GM12892 (cell line): ENCODE data around the gene CHSY1.

Experiments used
- DNase-seq: peaks from one replicate; pipeline ENCODE4 v3.0.0; 2011; ENCODE audit not compliant: insufficient read length
- FAIRE-seq: peaks from 2 replicates; lab custom pipeline; 2011; peaks lifted over from hg19 to GRCh38; lab: Jason Lieb, UNC
- POLR2A ChIP-seq: IDR thresholded peaks from 2 replicates; pipeline ENCODE4 v1.6.1; 2011; ENCODE audit warnings: low read depth, low read length, control low read depth
- POLR2AphosphoS5 ChIP-seq: IDR thresholded peaks from 2 replicates; pipeline ENCODE4 v1.6.1; 2011; ENCODE audit warnings: low read depth, low read length, control low read depth
- TAF1 ChIP-seq: IDR thresholded peaks from 2 replicates; pipeline ENCODE4 v1.6.1; 2011; ENCODE audit warnings: low read depth, mild to moderate bottlenecking, control low read depth, low read length, borderline replicate concordance

The CHSY1 gene

DNA sequence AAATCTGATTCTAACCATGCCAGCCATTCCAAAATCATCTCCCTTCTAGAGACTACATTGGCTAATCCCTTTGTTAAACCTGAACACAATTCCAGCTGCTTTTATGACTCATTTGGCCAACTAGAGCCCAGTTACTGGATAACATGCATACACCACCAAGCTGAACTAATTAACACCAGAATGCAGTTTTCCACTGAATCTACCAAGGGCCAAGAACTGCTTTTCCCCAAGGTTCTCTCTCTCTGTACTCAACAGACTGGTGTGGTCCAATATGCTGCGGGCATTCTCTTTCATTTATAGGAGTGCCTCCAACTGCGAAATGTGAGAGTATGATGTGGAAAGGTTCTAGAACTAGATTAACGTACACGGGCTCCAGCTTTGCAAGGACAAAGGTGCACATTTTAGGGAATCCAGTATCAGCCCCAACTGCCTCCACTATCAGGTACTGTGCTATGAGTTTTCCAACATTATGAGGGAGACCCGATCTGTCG is 1.5 kb downstream of the CHSY1 start:
- TF ChIP-seq POLR2A (no peak), TAF1 (no peak), POLR2AphosphoS5 (no peak)
- no peak for DNase-seq
- peak; percentile 9 for FAIRE-seq

- TF ChIP-seq TAF1 (no peak), POLR2A (no peak), POLR2AphosphoS5 (no peak)
- DNase-seq (no peak), FAIRE-seq (no peak)
These were observed 3.6 kb downstream of the CHSY1 start for GRCh38 chr15:101248274-101248673.

- no peak for FAIRE-seq
- DNase-seq, result no peak
- TF ChIP-seq POLR2A, result no peak
These were observed 4.8 kb downstream of the CHSY1 start for GRCh38 chr15:101246824-101247745.

DNA sequence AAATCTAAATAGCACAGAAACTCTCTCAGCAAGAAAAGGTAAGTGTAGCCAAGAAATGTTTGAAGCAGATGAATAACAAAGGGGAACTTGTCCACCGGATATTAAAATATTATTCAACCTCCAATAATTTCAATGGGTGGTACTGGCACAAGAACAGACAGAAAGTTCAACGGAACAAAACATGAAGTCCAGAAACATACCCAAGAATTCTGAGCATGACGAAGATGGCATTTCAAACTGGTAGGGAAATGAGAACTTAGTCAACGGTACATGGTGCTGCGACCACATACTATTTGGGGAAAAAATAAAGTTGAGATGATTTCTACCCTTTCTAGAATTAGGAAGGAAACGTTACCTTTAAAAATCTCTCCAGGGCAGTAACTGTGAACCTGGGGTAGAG is 5.5 kb downstream of the CHSY1 start:
- no peak for FAIRE-seq
- TF ChIP-seq POLR2A, result no peak
- TF ChIP-seq POLR2AphosphoS5, result no peak
- no peak for TF ChIP-seq TAF1
- DNase-seq, result no peak

DNA sequence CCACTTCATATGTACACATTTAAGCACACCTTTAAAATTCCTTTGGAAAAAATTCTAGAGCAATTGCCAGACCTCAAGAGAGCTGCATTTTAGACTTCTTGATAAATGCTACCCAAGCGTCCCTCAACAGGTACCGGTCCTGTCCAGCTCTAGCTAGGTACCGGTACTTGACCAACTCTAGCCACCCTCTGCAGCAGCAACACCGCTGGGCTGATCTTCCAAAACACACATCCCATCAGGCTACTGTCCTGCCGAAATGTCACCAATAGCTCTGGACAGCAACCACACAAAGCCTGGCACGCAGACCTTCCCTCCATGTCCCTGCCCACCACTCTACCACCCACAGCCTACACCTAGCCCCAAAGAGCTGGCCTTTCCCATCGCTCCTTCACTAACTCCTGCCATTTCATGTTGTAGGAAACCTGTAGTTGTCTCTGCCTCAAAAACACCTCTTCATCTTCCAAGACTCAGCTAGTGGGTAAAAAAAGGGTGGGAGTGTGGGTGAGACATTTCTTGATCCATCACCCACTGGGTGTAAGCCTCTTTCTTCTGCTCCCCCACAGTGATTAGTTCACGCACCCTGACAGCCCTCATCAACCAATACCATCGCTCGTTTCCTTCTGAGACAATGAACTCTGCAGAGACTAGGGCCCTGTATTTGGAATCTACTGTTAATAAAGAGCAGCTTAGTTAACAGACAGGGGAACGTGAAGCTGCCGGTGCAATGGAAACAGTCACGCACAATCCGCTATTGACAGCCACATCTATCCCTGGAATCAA is 6.8 kb downstream of the CHSY1 start:
- TF ChIP-seq TAF1, result no peak
- TF ChIP-seq POLR2AphosphoS5, result 0 out of 2 replicates have a peak, but pooled peaks have one; percentile 49
- TF ChIP-seq POLR2A, result no peak

GRCh38 chr15:101244036-101244781 is 7.6 kb downstream of the CHSY1 start:
- TF ChIP-seq TAF1, result no peak
- FAIRE-seq, result no peak
- DNase-seq, result no peak

More for the DNA sequence above, 6.8 kb downstream of the CHSY1 start:
- FAIRE-seq (no peak), DNase-seq (no peak)

DNA sequence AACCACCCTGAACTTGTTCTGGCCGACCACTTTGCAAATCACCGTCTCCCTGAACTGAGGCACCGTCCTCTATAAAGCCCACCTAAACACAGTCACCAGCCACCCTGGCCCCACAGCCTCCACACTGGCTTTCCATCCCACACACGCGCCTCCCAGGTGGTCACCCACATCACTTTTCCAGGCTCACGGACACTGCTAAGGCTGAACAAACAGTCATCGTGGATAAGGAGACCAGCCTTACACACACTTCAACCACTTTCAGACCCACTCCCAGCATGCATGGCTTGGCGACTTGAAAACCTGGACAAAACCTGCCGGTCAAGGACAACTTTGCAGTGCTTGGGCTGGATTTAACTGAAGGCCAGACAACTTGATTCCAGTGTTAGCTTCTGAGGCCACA is 8.4 kb downstream of the CHSY1 start:
- no peak for FAIRE-seq
- no peak for TF ChIP-seq POLR2A
- no peak for TF ChIP-seq TAF1
- no peak for TF ChIP-seq POLR2AphosphoS5
- no peak for DNase-seq

GRCh38 chr15:101242999-101243336 is 8.9 kb downstream of the CHSY1 start:
- TF ChIP-seq POLR2A (no peak), POLR2AphosphoS5 (no peak), TAF1 (no peak)
- FAIRE-seq (no peak), DNase-seq (no peak)

GRCh38 chr15:101242160-101242998 is 9.5 kb downstream of the CHSY1 start:
- TF ChIP-seq POLR2A, result peak; percentile 39; the same call in 1 of the 2 replicates
- TF ChIP-seq POLR2AphosphoS5, result no peak
- FAIRE-seq (peak; percentile 76), DNase-seq (no peak)

GRCh38 chr15:101240358-101240757 is 11.5 kb downstream of the CHSY1 start:
- FAIRE-seq, result no peak
- DNase-seq, result no peak
- TF ChIP-seq TAF1 (no peak), POLR2A (no peak), POLR2AphosphoS5 (no peak)
